ENCODE measurements around the gene PPP1R27.

Gene PPP1R27

DNA sequence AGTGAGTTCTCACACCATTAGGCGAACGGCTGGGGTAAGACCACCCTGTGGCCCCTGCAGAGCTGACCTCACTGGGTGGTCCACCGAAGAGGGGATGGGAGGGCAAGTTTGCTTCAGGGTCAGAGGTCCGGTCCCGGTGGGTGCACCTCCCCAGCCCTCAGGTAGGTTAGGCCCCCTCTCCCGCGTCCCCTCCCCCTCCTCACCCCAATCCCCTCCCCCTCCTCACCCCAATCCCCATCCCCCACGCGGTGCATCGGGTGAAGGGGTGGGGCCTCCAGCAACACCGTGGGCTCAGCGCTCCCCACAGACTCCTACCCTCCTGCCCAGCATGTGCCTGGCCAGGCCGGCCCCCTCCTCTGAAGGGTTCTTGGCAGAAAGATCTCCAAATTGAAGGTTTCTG, 15.1 kb downstream of the PPP1R27 start:
- no peak for DNase-seq

- DNase-seq: no peak
Measured at GRCh38 chr17:81817758-81818147, 17.1 kb downstream of the PPP1R27 start.

GRCh38 chr17:81815646-81815986, 19.2 kb downstream of the PPP1R27 start:
- no peak for DNase-seq

GRCh38 chr17:81814748-81815645, 19.9 kb downstream of the PPP1R27 start:
- no peak for DNase-seq

DNA sequence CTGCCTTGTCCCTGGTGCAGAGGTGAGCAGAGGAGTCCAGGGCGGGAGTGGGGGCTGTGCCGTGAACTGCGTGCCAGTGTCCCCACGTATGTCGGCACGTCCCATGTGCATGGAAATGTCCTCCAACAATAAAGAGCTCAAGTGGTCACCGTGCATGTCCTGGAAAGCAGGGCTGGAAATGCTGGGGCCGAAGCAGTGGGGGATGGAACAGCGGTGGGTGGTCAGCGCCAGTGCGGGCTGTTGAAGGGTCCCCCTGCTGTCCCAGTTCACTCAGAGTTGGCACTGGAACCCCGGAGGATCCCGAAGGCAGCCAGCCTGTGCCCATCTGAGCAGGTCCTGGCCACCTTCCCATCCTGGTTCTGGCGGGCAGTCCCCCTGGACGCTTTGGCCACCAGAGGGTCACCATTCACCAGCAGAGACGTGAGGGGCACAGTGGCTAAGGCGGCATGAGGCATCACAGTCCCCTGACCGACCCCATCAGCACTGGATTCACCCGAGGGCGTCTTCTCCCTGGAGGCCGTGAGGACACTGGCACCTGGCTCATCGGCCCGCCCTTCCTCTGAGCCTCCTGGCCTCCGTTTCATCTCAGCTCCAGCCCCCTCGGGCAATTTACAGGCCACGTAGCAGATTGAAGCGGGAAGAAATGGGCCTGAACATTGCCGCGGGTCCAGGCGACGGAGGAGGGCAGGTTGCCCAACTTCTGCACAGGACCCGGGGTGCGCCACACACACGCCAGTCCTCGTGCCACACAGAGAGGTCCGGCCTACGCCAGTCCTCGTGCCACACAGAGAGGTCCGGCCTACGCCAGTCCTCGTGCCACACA, 20.8 kb downstream of the PPP1R27 start:
- DNase-seq: no peak

- DNase-seq: no peak
Measured at GRCh38 chr17:81813371-81813684, 21.5 kb downstream of the PPP1R27 start.

DNA sequence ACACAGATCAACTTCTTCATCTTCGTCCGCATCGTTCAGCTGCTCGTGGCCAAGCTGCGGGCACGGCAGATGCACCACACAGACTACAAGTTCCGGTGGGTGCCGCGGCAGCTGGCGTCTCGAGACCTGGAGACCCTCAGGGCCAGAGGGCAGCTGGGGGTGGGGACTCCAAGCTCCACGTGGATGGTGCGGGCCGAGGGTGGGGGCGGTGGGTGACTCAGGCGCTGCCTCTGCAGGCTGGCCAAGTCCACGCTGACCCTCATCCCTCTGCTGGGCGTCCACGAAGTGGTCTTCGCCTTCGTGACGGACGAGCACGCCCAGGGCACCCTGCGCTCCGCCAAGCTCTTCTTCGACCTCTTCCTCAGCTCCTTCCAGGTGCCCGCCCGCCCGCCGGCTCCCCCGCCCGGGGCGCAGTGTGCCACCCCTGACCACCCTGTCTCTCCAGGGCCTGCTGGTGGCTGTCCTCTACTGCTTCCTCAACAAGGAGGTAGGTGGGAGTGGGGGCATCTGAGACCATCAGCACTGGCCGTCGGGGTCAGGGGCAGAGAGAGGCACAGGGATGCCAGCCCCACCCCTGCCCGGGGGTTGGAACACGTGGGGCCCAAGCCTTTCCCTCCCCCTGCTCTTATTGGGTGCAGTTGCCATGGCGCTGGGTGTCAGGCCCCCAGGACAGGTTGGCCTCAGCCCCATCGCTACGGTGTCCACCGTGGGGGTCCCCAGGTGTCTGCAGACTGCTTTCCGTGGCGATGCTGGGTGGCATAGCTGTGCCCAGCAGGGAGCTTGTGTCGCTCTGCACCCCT, 22.1 kb downstream of the PPP1R27 start:
- DNase-seq: no peak

GRCh38 chr17:81811705-81812570, 22.9 kb downstream of the PPP1R27 start:
- no peak for DNase-seq

DNA sequence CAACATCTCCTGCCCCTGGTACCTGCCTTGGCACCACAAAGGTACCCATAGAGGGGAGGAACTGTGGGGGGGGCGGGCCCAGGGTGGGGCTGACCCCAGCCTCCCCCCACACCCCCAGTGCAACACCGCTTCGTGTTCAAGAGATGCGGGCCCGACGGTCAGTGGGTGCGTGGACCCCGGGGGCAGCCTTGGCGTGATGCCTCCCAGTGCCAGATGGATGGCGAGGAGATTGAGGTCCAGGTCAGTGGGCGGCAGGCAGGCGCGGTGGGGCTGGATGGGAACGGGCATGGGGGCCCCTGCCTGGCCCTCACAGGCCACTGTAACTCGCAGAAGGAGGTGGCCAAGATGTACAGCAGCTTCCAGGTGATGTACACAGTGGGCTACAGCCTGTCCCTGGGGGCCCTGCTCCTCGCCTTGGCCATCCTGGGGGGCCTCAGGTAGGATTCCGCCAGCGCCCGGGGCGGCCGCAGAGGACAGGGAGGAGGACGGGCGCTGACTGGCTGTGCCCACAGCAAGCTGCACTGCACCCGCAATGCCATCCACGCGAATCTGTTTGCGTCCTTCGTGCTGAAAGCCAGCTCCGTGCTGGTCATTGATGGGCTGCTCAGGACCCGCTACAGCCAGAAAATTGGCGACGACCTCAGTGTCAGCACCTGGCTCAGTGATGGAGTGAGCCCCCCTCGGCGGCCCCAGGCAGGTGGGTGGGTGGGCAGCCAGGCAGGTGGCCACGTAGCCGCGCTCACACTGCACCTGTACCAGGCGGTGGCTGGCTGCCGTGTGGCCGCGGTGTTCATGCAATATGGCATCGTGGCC, 23.8 kb downstream of the PPP1R27 start:
- no peak for DNase-seq

DNA sequence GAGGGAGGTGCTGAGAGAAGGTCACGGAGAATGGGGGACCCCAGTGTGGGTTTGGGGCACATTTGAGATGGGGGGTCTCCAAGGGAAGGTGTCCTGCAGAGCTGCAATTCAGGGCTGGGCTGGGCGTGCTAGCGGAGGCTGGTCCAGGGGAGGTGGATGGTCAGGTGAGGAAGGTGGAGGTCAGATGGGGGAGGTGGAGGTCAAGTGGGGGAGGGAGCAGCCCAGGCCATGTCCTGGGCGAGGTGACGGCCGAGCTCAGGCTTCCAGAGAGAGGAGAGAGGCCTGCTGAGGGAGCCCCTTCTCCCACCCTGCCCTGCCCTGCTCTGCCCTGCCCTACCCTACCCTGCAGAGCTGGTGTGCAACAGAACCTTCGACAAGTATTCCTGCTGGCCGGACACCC, 24.4 kb downstream of the PPP1R27 start:
- DNase-seq: no peak

- DNase-seq: no peak
Measured at GRCh38 chr17:81809556-81809998, 25.3 kb downstream of the PPP1R27 start.

DNA sequence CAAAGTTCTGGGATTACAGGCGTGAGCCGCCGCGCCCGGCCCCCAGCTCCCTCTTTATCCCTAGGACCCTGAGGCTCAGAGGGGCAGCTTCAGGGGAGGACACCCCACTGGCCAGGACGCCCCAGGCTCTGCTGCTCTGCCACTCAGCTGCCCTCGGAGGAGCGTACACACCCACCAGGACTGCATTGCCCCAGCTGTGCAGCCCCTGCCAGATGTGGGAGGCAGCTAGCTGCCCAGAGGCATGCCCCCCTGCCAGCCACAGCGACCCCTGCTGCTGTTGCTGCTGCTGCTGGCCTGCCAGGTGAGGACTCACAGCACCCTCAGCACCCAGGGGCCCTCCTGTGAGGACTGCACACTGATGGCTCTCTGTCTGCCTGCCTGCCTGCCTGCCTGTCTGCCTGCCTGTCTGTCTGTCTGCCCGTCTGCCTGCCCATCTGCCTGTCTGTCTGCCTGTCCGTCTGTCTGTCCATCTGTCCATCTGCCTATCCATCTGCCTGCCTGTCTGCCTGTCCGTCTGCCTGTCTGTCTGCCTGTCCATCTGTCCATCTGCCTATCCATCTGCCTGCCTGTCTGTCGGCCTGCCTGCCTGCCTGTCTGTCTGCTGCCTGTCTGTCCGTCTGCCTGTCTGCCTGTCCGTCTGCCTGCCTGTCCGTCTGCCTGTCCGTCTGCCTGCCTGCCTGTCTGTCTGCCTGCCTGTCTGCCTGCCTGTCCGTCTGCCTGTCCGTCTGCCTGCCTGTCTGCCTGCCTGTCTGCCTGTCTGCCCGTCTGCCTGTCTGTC, 25.9 kb downstream of the PPP1R27 start:
- DNase-seq: no peak

DNA sequence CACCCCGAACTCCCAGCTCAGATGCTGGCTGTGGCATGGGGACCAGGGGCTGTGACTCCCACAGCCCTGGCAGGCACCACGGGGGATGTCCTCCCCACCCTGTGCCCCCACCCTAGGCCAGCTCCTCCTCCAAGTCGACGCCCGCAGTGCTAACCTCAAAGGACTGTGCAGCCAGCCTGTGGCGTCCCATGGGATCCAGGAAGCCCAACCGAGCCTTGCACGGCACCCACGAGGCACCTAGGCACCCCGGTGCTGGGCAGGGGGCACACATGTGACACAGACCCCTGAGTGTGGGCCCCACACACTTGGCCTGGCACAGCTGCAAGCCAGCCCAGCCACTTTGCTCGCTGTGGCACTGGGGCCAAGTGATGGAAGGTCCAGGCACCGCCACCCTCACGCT, 27.0 kb downstream of the PPP1R27 start:
- no peak for DNase-seq

DNA sequence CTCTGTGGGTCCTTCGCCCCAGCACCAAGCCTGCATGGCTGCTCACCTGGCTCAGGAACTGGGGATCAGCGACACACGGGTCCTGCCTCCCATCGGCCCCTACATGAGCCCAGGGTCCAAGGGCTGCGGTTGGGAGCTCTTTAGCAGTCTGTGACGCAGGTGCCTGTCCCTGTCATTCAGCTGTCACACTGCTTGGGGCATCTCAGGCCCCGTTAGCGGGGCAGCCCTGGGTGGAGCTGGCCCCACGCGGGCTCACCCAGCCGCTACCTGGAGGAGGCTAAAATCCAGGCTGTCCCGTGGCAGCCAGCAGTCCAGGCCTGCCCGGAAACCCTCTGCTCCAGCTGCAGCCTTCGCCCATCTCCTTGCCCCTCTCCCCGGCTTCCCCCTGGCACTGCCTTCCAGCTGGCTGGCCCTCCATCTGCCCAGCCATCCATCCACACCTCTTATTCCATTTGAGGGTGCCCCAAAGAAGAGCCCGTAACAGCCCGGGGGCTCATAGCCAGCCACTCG, 27.6 kb downstream of the PPP1R27 start:
- DNase-seq: no peak

DNA sequence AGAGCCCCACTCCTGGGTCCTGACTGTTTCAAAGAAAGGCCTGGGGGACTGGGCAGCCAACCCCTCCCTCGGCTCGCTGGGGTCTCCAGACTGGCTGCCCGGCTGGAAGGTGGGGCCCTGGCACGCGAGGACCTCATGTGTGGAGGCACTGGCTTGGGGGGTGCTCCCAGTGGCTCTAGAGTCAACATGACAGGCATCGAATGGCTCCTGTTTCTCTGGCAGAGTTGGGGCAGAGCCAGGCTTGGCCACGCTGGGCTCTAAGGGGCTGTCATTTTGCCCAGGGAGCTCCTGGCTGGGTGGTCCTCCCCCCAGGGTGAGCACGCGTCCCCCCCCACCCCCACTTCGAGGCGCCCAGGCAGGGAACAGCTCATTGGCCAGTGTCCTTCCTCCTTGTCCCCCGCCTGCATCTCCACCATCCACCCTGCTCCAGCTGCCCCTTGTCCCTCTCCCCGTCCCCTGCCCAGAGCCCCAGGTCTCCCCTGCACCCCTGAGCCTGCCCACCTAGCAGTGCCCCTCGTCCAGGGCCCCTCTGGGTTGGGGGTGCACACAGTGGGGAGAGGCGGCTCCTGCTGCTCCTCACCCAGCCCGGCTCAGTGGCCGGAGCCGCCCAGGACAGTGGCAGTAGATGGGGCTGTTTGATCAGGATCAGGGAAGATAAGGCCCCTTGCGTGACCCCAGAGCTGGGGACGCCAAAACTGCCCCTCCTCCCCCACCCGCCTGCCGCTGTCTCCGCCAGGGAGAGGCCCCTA, 28.2 kb downstream of the PPP1R27 start:
- no peak for DNase-seq

DNA sequence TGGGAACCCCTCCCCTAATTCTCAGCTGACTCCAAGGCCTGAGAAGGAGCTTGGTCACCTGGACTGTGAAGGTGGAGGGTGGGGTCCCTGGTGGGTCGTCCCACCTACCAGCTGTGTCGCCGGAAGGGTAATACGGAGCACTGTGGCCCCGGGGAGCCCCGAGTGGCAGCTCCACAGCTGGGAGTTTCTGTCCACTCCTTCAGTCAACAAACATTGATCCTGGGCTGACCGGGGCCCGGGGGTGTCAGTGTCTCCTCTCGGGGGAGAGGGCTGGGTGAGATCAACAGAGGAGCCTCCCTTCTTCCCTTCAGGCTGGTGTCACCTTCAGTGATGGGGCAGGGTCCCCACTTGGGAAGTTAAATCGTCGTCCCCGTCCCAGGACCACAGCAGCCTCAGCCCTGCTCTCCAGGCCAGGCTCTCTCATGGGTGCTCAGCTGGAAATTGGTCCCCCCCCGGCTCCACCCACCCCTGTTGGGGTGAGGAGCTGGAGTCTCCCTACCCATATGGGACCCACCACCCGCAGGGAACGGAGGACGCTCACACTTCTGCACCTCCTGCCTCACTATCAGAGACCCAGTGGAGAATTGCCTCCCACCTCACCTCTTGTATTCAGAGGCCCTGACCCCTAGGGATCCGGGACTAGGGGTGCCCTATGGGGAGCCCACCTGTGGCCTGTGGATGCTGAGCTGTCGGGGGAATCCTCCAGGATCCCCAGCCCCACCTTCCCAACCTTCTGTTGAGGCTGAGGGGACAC, 29.0 kb downstream of the PPP1R27 start:
- DNase-seq: no peak

DNA sequence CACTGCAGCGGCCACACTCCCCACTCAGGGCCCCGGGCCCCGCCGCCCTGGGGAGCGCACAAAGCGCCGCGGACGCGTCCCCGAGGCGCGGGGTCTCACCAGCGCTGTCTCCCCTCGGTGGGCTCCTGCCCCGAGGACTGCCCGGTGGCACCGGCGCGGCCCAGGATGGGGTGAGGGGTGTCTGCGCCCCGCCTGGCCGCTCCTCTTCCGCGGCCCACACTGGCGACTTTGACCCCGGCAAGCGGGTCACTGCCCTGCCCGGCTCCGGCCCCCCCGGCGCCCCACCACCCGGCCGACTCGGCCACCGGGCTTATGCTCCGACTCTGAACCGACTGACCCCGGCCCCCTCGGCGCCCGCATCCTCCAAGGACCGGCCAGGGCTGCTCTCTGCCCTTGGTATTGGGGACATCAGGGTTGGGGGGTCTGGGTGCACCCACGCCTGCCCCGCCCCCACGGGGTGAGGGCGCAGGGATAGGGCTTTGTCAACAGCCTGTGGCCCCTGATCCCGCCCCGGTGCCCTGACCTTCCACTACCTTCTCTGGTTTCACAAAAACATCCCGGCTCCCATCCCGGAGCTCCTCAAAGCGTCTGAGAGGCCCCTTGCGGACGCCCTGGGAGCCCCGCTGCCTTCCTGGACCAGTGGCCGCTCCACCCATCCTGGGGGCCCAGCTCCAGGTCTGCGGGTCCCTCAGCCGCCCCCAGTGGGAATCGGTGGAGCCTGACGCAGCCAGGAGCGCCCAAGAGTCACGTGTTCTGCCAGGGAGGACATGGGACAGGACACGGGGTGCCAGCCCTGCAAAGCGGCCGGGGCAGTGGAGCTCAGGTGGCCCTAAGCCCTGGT, 30.1 kb downstream of the PPP1R27 start:
- DNase-seq: no peak
